ENCODE measurements around the gene XPNPEP3.

DNA sequence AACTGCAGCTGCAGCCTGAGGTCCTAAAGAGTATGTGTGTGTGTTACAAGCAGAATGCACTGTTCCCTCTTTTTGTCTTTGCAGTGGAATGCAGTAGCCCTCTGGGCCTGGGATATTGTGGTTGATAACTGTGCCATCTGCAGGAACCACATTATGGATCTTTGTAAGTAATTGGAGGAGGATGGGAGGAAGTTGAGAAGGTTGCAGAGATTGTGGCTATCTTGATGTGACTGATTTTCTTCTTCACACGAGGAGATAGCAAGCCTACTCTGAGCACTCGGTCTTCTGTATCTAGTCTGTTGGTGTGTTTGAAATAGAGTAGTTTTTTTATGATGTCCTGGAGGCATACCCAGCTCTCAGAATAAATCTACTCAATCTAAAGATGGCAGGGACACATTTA, 96.5 kb downstream of the XPNPEP3 start:
- TF ChIP-seq, protein P1, sequence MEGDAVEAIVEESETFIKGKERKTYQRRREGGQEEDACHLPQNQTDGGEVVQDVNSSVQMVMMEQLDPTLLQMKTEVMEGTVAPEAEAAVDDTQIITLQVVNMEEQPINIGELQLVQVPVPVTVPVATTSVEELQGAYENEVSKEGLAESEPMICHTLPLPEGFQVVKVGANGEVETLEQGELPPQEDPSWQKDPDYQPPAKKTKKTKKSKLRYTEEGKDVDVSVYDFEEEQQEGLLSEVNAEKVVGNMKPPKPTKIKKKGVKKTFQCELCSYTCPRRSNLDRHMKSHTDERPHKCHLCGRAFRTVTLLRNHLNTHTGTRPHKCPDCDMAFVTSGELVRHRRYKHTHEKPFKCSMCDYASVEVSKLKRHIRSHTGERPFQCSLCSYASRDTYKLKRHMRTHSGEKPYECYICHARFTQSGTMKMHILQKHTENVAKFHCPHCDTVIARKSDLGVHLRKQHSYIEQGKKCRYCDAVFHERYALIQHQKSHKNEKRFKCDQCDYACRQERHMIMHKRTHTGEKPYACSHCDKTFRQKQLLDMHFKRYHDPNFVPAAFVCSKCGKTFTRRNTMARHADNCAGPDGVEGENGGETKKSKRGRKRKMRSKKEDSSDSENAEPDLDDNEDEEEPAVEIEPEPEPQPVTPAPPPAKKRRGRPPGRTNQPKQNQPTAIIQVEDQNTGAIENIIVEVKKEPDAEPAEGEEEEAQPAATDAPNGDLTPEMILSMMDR (IDR thresholded peaks at IDR 0.05; ENCODE audit: low read length), result no peak
- TF ChIP-seq EZH2phosphoT487 (IDR thresholded peaks at IDR 0.05; ENCODE audit: low read length), result no peak
- no peak for TF ChIP-seq EZH2 (optimal IDR thresholded peaks at IDR 0.05; ENCODE audit: low read depth, low read length)

Data from MM.1S (cell line).